ENCODE measurements around the gene HAAO. TPM values are rescaled to one million over a fixed set of nuclear protein-coding genes. Genes with fewer than 3 reads are reported as not detected.

The HAAO gene
- total RNA-seq, 1 donor from 2014 or later, result 8.5 TPM

DNA sequence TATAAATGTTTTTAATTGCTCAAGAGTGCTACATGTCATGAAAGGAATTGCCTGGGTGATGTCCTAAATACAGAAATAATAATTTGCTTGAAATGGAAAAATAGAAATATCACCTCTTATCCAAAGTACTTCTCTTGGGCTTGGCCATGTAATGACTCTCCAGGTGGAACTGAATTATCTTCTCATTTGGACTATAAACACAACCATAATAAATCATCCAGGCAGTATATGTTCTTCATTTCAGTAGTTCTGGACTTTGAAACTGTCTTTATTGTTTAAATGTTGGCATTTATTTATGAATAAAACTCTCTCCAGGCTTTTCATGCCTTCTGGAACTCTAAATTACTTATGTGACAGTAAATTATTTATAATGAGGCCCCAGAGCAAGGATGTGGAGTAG lies 68.9 kb downstream of the HAAO start:
- TF ChIP-seq, protein P1, sequence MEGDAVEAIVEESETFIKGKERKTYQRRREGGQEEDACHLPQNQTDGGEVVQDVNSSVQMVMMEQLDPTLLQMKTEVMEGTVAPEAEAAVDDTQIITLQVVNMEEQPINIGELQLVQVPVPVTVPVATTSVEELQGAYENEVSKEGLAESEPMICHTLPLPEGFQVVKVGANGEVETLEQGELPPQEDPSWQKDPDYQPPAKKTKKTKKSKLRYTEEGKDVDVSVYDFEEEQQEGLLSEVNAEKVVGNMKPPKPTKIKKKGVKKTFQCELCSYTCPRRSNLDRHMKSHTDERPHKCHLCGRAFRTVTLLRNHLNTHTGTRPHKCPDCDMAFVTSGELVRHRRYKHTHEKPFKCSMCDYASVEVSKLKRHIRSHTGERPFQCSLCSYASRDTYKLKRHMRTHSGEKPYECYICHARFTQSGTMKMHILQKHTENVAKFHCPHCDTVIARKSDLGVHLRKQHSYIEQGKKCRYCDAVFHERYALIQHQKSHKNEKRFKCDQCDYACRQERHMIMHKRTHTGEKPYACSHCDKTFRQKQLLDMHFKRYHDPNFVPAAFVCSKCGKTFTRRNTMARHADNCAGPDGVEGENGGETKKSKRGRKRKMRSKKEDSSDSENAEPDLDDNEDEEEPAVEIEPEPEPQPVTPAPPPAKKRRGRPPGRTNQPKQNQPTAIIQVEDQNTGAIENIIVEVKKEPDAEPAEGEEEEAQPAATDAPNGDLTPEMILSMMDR (IDR thresholded peaks at IDR 0.05), result no peak
- Mint-ChIP-seq H3K4me3 (ENCODE audit: unreplicated experiment) (no peak overlapping the region), H3K36me3 (ENCODE audit: low read depth) (peaks cover 2% of the 10 kb centered on the region), H3K27ac (ENCODE audit: unreplicated experiment) (no peak overlapping the region), H3K9me3 (ENCODE audit: low read depth) (no peaks in the 10 kb centered on the region), H3K4me1 (ENCODE audit: low read depth) (peaks cover 10% of the 10 kb centered on the region), H3K27me3 (ENCODE audit: low read depth) (no peaks in the 10 kb centered on the region)
- DNase-seq (ENCODE audit: low spot score), result no peak

GRCh38 chr2:42722320-42723190 lies 69.8 kb downstream of the HAAO start:
- no peak for DNase-seq (ENCODE audit: low spot score)

DNA sequence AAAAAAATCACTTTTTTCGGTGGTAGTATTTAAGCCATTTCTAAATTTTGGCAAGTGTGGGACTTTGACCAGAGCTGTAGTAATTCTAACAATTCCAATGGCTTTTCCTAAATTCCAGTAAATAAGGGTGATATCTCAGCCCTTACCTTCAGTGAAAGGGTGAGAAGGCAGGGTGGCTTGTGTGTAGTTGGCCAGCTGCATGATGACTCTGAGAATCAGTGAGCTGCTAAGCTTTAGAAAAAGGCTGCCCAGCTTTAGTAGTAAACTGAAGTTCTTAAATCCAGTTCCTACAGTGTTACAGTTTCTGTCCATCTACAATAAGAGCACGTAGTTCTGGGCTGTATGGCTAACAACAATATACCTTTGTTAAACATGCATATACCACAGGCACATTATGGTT lies 70.5 kb downstream of the HAAO start:
- peaks cover 10% of the 10 kb centered on the region for H3K4me1 Mint-ChIP-seq (ENCODE audit: low read depth)
- H3K27me3 Mint-ChIP-seq (ENCODE audit: low read depth), result no peaks in the 10 kb centered on the region
- no peak overlapping the region for H3K4me3 Mint-ChIP-seq (ENCODE audit: unreplicated experiment)
- DNase-seq (ENCODE audit: low spot score), result no peak
- no peaks in the 10 kb centered on the region for H3K36me3 Mint-ChIP-seq (ENCODE audit: low read depth)
- H3K9me3 Mint-ChIP-seq (ENCODE audit: low read depth), result no peaks in the 10 kb centered on the region
- H3K27ac Mint-ChIP-seq (ENCODE audit: unreplicated experiment), result no peak overlapping the region
- TF ChIP-seq, protein P1 (IDR thresholded peaks at IDR 0.05), result no peak

More at GRCh38 chr2:42722320-42723190, 69.8 kb downstream of the HAAO start:
- H3K27me3 Mint-ChIP-seq (ENCODE audit: low read depth), result no peaks in the 10 kb centered on the region
- H3K27ac Mint-ChIP-seq (ENCODE audit: unreplicated experiment), result peak overlapping the region; percentile 41
- no peaks in the 10 kb centered on the region for H3K9me3 Mint-ChIP-seq (ENCODE audit: low read depth)
- TF ChIP-seq, protein P1 (IDR thresholded peaks at IDR 0.05), result no peak
- H3K4me3 Mint-ChIP-seq (ENCODE audit: unreplicated experiment), result no peak overlapping the region
- H3K4me1 Mint-ChIP-seq (ENCODE audit: low read depth), result peaks cover 10% of the 10 kb centered on the region
- peaks cover 2% of the 10 kb centered on the region for H3K36me3 Mint-ChIP-seq (ENCODE audit: low read depth)

Other genes with a start within 250 kb of the HAAO start
- 39.1 to 46.8 TPM (median 39.3 TPM) in 3 replicates for gene MTA3, start 224.0 kb downstream of the HAAO start, total RNA-seq
- gene OXER1, start 28.4 kb downstream of the HAAO start, total RNA-seq, result 0.31 to 1.8 TPM (median 1.7 TPM) in 3 replicates